HG02678 (cell line): ENCODE data around the gene MS4A14.
"Not testable (repeated sequence)": the region's sequence is repeated elsewhere in the genome, so short reads cannot be mapped to it uniquely, and the experiment has no call there.

Experiments used
- ATAC-seq: cut with Tn5 transposase; IDR thresholded peaks from one replicate; pipeline ENCODE4 v1.9.1; 2021; ENCODE audit warnings: mild to moderate bottlenecking, moderate library complexity; ENCODE audit not compliant: unreplicated experiment

The MS4A14 gene

GRCh38 chr11:60396382-60396781 is at the start of gene MS4A14:
Gene MS4A14 (plus strand): TSS chr11:60396459. CDS start chr11:60396579, 120 bp downstream.
- peak; percentile 16 for ATAC-seq

GRCh38 chr11:60347084-60347797 is 49.0 kb upstream of the MS4A14 start:
- ATAC-seq = peak; percentile 79

GRCh38 chr11:60348116-60348515 is 48.1 kb upstream of the MS4A14 start:
- ATAC-seq = no peak

GRCh38 chr11:60349990-60350389 is 46.3 kb upstream of the MS4A14 start:
- no peak for ATAC-seq

GRCh38 chr11:60357771-60358170 is 38.5 kb upstream of the MS4A14 start:
- no peak for ATAC-seq

- ATAC-seq = no peak
Observed at GRCh38 chr11:60360621-60361020, 35.6 kb upstream of the MS4A14 start.

- ATAC-seq = no peak
Observed at GRCh38 chr11:60362241-60362640, 34.0 kb upstream of the MS4A14 start.

GRCh38 chr11:60363542-60364470 is 32.5 kb upstream of the MS4A14 start:
- ATAC-seq = peak; percentile 52

- not testable (repeated sequence) for ATAC-seq
Observed at GRCh38 chr11:60366262-60366904, 29.9 kb upstream of the MS4A14 start.

- peak; percentile 91 for ATAC-seq
Observed at GRCh38 chr11:60367009-60367408, 29.2 kb upstream of the MS4A14 start.

GRCh38 chr11:60367896-60368295 is 28.4 kb upstream of the MS4A14 start:
- no peak for ATAC-seq

- ATAC-seq = no peak
Observed at GRCh38 chr11:60370252-60370810, 25.9 kb upstream of the MS4A14 start.

GRCh38 chr11:60370811-60371298 is 25.4 kb upstream of the MS4A14 start:
- no peak for ATAC-seq

- no peak for ATAC-seq
Observed at GRCh38 chr11:60371386-60371785, 24.9 kb upstream of the MS4A14 start.

- no peak for ATAC-seq
Observed at GRCh38 chr11:60371854-60372253, 24.4 kb upstream of the MS4A14 start.

GRCh38 chr11:60372767-60373166 is 23.5 kb upstream of the MS4A14 start:
- no peak for ATAC-seq

- no peak for ATAC-seq
Observed at GRCh38 chr11:60375316-60375715, 20.9 kb upstream of the MS4A14 start.

GRCh38 chr11:60376601-60377000 is 19.7 kb upstream of the MS4A14 start:
- no peak for ATAC-seq

- peak; percentile 40 for ATAC-seq
Observed at GRCh38 chr11:60377401-60378136, 18.7 kb upstream of the MS4A14 start.

- peak; percentile 89 for ATAC-seq
Observed at GRCh38 chr11:60378354-60378753, 17.9 kb upstream of the MS4A14 start, which contains the start of gene MS4A7. Gene MS4A7 (plus strand): TSS chr11:60378532. CDS start chr11:60383142, 4,610 bp downstream.
